Spinal cord (tissue), 10 donors: ENCODE results near the gene NPHP4. TPM values are rescaled to one million over a fixed set of nuclear protein-coding genes. Genes with fewer than 3 reads are reported as not detected.

Experiments
- DNase-seq, 6 donors: peaks; one replicate each; pipeline versions ENCODE4 v3.0.0 to v3.0.0-alpha.2; 2013 to 2015; ENCODE audit warnings: low spot score in 6 of 6, low read depth in 4 of 6
- H3K27ac ChIP-seq: one replicate; pipeline ENCODE4 v1.5.1; 2013; ENCODE audit warnings: low read depth, low read length, control low read depth
- H3K27me3 ChIP-seq: one replicate; pipeline ENCODE4 v1.6.1; 2013; ENCODE audit warnings: low read length; ENCODE audit not compliant: control insufficient read depth, insufficient read depth
- H3K36me3 ChIP-seq: one replicate; pipeline ENCODE4 v1.6.1; 2013; ENCODE audit warnings: low read length; ENCODE audit not compliant: control insufficient read depth, insufficient read depth
- H3K4me1 ChIP-seq: one replicate; pipeline ENCODE4 v1.6.1; 2013; ENCODE audit warnings: low read length; ENCODE audit not compliant: control insufficient read depth, insufficient read depth
- H3K4me3 ChIP-seq: one replicate; pipeline ENCODE4 v1.5.1; 2013; ENCODE audit warnings: low read depth, low read length, control low read depth
- H3K9me3 ChIP-seq: one replicate; pipeline ENCODE4 v1.6.1; 2013; ENCODE audit warnings: low read length; ENCODE audit not compliant: control insufficient read depth, insufficient read depth
- WGBS: methylation state at CpG from one replicate; pipeline ENCODE4 v1.1.5; 2013; ENCODE audit warnings: missing lambda C conversion rate; ENCODE audit not compliant: insufficient coverage; 5-methylcytosine and 5-hydroxymethylcytosine counted together
- polyA plus RNA-seq, 2 donors: library from polyadenylated mRNA; unstranded; fragments of 120-200 nt; gene quantifications; one replicate each; pipeline ENCODE4 v1.2.1, GENCODE V29; 2013; ENCODE audit not compliant: insufficient read length in 2 of 2
- total RNA-seq, 2 donors: library from RNA; depleted of rRNA in 1 of 2; stranded (reverse); fragments of 120-200 nt in 1 of 2; fragments of >200 nt in 1 of 2; gene quantifications; one replicate each; pipeline versions ENCODE4 v1.2.3 to v1.2.4, GENCODE V29; 2013 to 2014
- donor health status: healthy.

NPHP4 gene
- total and polyA plus RNA-seq, 4 donors = 8.0 to 19.2 (median 13.3) TPM

DNA sequence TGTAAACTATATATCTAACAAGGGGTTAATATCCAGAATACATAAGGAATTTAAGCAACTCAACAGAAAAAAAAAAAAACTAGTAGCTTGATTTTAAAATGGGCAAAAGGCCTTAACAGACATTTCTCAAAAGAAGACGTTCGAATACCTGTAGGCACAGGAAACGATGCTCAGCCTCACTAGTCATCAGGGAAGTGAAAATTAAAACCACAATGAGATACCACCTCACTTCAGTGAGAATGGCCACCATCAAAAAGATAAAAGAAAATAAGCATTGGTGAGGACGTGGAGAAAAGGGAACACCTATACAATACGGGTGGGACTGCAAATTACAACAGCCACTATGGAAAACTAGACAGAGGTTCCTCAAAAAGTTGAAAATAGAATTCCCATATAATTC is 37.3 kb downstream of the NPHP4 start:
- DNase-seq = no peak
- Histone ChIP-seq H3K36me3 (peaks cover 65% of the 10 kb centered on the region), H3K4me3 (no peak overlapping the region), H3K27ac (no peak overlapping the region), H3K4me1 (no peaks in the 10 kb centered on the region), H3K27me3 (no peaks in the 10 kb centered on the region), H3K9me3 (no peaks in the 10 kb centered on the region)
- WGBS = no CpG with 5 or more reads among the region's 5 CpGs

DNA sequence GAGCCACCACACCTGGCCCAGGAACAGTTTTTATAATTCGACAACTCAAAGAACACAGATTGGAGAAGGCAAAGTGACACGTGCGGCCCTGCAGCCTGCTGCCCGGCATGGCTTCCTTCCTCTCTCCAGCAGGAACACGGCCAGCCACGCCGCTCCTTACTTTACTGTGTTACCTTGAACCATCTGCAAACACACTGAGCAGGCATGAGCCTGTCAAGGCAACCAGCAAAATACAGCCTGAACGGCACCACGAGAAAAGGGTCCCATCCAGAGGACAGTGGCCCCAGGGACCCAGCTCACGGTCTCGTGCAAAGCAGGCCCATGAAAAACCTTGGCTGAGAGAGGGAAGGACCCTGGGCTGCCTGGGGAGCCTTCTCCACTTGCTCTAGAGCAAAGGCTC is 38.8 kb downstream of the NPHP4 start:
- DNase-seq = no peak
- H3K4me3 ChIP-seq = no peak overlapping the region
- WGBS = 96% methylated on average over 11 of the region's 11 CpGs
- H3K27me3 ChIP-seq = no peaks in the 10 kb centered on the region
- H3K9me3 ChIP-seq = no peaks in the 10 kb centered on the region
- no peak overlapping the region for H3K27ac ChIP-seq
- peaks cover 4% of the 10 kb centered on the region for H3K4me1 ChIP-seq
- peaks cover 59% of the 10 kb centered on the region for H3K36me3 ChIP-seq

DNA sequence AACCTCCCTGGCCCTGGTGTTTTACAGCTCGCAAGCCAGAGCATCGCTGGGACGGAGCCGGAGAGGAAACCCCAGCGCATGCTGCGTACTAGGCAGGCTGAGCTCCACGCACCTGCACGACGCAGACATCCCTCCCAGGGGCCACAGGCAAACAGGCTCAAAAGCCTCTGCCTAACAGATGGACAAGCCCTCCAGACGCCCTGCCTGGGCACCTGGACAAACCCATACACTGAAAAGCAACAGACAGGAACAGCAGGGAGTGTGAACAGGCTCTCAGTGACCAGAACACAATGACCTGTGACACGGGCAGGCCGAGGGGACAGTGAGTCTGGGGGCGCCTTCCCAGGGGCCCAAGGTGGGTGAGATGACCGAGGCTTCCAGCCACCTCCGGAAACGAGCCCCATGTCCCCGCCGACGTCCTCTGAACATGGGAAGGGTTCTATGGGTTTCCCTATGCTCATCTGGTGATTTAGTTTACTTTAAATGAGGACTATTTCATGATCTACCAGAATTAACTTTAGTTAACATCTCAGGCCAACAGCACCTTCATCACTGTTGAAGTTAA is 40.3 kb downstream of the NPHP4 start:
- Histone ChIP-seq H3K9me3 (no peaks in the 10 kb centered on the region), H3K36me3 (peaks cover 69% of the 10 kb centered on the region), H3K27ac (no peak overlapping the region), H3K4me3 (no peak overlapping the region), H3K27me3 (no peaks in the 10 kb centered on the region), H3K4me1 (peaks cover 4% of the 10 kb centered on the region)
- 94% methylated on average over 16 of the region's 19 CpGs for WGBS
- no peak for DNase-seq

DNA sequence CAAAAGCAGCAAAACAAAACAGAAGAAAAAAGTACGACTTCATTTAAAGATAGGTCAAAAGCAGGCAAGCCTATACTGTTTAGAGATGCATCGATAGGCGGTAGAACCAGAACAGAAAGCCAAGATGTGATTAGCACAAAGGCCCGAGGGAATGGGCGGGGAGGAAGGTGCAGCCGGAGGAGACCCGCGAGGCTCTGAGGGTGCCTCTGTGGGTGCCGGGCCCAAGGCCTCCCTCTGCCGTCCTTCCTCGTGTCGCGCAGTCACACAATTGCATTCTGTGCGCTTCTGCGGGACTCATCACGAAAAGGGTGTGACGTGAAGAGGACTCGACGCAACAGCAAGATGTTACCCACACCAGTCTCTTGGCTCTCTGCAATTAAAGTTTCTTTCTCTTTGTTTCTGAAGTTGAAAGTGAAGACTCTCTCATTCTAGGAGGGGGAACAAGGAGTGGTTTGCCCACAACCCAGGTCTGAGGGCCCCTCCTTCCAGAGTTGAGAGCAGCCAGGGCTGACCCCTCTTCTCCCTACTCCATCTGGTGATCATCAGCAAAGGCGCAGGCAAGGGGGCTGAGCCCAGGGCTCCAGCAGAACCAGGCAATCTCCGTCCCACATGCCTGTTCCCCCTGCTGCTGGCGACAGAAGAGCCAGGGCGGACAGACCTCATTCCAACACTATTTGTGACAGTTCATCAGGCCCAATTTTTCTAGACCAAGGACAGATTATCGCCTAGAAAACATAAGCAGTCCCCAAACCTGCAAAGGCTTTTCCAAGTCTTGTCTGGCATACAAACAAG is 41.0 kb downstream of the NPHP4 start:
- Histone ChIP-seq H3K9me3 (no peaks in the 10 kb centered on the region), H3K4me1 (peaks cover 4% of the 10 kb centered on the region), H3K36me3 (peaks cover 66% of the 10 kb centered on the region), H3K27ac (no peak overlapping the region), H3K4me3 (no peak overlapping the region), H3K27me3 (no peaks in the 10 kb centered on the region)
- WGBS = 92% methylated on average over 20 of the region's 24 CpGs
- DNase-seq = no peak

DNA sequence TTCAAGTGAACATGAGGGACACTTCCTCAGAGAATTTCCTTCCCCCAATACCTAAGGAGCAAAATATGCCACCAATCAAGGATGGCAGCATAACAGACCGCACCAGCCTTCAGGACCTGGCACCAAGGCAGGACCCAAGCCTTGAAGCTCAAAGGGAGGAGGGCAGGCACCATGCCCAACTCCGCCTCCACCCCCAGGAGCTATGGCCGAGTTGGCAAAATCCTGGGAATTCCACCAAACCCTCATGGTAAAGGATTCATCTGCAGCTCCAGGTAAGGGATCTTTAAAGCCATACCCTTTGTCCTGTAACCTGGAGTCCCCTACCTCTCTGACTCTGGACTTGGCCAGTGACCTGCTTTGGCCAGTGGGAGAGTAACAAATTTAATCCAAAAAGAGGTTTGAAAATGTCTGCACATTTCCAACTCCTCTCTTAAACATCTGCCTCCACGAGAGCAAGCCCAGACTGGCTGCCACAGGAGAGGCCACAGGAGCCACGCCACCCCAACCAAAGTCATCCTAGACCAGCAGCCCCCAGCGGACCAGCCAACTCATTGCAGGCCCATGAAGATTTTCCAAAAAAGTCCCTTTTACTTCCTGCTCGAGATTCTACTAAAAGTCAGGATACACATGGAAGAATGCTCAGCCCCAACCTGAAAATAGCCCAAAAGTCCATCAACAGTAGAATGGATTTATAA is 41.9 kb downstream of the NPHP4 start:
- Histone ChIP-seq H3K9me3 (no peaks in the 10 kb centered on the region), H3K4me1 (peaks cover 4% of the 10 kb centered on the region), H3K36me3 (peaks cover 66% of the 10 kb centered on the region), H3K27ac (no peak overlapping the region), H3K27me3 (no peaks in the 10 kb centered on the region), H3K4me3 (no peak overlapping the region)
- DNase-seq = no peak
- WGBS = 96% methylated on average over 6 of the region's 7 CpGs

DNA sequence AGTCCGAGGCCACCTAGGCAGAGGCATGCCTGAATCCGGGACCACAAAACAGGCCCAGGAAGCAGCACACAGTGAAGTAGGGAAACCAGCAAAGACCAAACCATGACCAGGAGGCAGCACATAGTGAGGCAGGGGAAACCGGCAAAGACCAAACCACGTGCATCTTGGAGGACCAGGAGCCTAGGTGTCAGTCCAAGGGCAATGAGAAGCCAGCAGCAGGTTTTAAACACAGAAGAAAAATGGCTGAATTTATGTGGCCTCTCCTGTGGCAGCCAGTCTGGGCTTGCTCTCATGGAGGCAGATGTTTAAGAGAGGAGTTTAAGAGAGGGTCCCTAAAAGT is 42.5 kb downstream of the NPHP4 start:
- 72% methylated on average over 4 of the region's 4 CpGs for WGBS
- DNase-seq = no peak
- peaks cover 71% of the 10 kb centered on the region for H3K36me3 ChIP-seq
- no peaks in the 10 kb centered on the region for H3K9me3 ChIP-seq
- no peak overlapping the region for H3K4me3 ChIP-seq
- no peak overlapping the region for H3K27ac ChIP-seq
- H3K4me1 ChIP-seq = peaks cover 4% of the 10 kb centered on the region
- H3K27me3 ChIP-seq = no peaks in the 10 kb centered on the region

DNA sequence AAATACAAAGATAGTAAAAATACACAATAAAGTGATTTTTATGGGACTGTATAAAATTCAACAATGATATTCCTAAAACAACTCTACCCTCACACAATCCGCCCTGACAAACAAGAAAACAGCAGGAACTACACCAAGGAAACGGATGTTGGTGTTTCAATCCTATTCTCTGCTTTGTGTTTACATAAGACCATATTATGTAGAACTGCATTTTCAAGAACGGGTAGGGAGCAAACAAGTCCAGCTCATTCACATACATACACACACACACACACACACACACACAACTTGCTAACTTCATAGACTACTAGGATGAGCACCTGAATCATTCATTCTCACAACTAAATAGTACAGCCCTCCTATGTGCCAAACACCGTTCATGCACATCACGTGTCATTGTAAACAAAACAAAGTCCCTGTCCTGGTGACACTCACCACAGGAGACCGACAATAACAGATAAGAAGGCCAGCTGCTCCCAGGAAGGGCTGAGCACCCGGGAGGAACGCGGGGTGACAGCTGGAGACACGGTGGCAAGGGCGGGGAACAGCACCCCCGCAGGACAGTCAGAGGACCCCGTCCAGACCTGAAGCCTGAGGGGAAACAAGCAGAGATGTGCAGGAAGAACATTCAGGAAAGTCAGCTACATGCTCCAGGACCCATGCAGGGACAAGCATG is 43.0 kb downstream of the NPHP4 start:
- Histone ChIP-seq H3K4me3 (no peak overlapping the region), H3K9me3 (no peaks in the 10 kb centered on the region), H3K27me3 (no peaks in the 10 kb centered on the region), H3K27ac (no peak overlapping the region), H3K4me1 (peaks cover 4% of the 10 kb centered on the region), H3K36me3 (peaks cover 76% of the 10 kb centered on the region)
- 64% methylated on average over 12 of the region's 13 CpGs for WGBS
- no peak for DNase-seq

DNA sequence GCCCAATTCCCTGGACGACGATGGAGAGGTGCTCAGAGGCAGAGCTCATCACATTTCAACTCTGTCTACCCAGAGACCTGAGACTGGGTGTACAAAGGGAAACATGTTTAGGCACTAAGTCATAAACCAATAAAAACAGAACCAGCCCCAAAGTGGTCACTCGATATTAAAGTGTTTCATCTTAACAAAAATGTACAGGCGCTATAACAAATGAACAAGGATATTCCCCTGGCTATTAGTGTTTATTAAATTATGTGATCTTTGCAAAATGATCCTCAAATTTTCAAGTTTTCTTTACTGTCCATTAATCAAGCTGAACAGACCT is 43.6 kb downstream of the NPHP4 start:
- peaks cover 78% of the 10 kb centered on the region for H3K36me3 ChIP-seq
- H3K9me3 ChIP-seq = no peaks in the 10 kb centered on the region
- H3K4me1 ChIP-seq = peaks cover 4% of the 10 kb centered on the region
- no peak for DNase-seq
- no CpG with 5 or more reads among the region's 4 CpGs for WGBS
- no peaks in the 10 kb centered on the region for H3K27me3 ChIP-seq
- no peak overlapping the region for H3K27ac ChIP-seq
- H3K4me3 ChIP-seq = no peak overlapping the region

DNA sequence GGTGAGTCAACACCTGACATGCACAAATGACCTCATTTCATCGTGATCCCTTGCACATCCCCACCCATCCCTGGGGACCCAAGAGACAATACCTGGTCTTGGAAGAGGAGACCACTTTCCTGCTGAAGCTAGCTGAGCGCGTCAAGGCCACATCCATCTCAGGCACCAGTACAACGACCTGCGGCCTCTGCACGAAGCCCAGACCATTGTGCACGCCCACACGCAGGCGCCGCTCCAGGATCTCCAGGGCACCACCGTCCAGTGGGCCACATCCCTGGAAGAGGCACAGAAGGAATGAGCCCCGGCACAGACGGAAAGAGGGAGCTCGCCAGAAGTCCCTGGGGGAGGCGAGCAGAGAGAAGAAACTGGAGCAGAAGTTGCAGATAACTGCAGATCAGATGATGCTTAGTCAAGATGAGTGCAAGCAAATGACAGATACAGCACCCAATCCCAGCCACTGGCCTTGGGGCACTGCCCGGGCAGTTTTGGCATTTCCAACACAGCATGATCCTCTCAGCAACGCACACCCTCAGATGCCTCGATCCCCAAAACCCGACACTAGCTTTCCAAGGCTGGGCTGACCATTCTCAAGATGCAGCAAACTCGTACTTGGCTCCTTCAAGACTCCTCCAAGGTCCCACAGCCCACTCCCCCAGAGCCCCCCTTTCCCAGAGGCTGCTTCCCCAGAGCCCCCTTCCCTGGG is 44.1 kb downstream of the NPHP4 start:
- 90% methylated on average over 20 of the region's 20 CpGs for WGBS
- DNase-seq = no peak
- Histone ChIP-seq H3K4me3 (no peak overlapping the region), H3K27ac (no peak overlapping the region), H3K4me1 (peaks cover 4% of the 10 kb centered on the region), H3K27me3 (no peaks in the 10 kb centered on the region), H3K9me3 (no peaks in the 10 kb centered on the region), H3K36me3 (peaks cover 73% of the 10 kb centered on the region)
